HG02970 (cell line): ENCODE measurements around the gene KLHDC7A.

Experiments used
- ATAC-seq: cut with Tn5 transposase; IDR thresholded peaks from one replicate; pipeline ENCODE4 v1.9.1; 2021; ENCODE audit warnings: mild to moderate bottlenecking, moderate library complexity, moderate number of reproducible peaks; ENCODE audit not compliant: unreplicated experiment, low FRiP score

The KLHDC7A gene

DNA sequence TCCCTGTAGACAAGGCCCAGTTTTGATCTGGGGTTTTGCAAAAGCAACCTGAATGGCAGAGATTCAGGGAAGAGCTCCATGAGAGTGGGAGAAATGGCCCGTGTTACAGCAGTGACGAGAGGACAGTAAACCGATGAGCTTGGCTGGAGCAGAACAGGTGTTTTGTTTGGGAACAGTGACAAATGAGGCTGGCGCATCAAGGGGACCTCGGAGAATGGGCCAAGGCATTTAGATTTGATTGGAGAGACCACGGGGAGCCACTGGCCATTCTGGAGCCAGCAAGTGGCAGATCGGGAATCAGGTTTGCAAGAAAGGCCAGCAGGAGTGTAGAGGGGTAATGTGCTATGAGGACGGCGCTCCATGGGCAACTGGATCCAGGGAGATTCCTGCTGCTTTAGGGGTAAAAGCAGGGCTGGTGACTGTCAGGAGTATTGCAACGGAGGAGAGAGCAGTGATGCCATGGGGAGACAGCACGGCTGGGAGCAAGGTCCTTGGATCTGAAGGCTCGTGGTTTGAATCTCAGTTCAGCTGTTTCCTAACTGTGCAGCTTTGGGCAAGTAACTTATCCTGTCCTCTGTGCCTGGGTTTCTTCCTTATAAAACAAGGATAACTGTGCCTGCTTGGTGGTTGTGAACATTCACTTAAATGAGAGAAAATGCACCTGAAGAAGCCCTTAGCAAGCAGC lies 9.9 kb upstream of the KLHDC7A start:
- no peak for ATAC-seq

DNA sequence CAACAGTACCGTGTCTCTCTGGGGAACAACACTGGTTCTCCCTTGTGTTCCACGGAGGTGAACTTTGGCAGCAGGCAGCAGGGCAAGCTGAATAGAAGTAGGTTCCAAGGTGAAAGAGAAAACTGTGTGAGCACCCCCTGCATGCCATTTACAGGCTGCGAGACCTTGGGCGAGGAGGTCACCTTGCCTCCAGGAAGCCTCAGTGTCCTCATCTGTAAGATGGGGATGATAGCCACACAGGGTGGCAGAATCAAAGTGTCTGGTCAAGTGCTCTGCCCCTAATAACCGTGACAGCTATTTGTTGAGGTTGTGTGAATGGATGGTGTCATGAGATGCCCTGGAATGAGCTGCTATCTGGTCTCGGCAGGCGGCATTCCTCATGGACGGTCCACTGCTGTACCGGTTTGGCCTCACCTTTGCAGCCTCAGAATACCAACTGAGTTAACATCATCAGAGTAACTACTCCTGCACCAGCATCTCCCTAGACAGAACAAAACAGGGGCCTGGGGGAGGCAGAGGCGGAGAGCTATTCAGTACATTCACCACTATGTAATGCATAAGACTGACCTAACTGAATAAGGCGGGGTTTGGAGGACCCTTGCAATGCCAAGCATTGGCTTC lies 7.4 kb upstream of the KLHDC7A start:
- ATAC-seq = no peak

- ATAC-seq = no peak
Observed at GRCh38 chr1:18474559-18475175, 6.1 kb upstream of the KLHDC7A start.

DNA sequence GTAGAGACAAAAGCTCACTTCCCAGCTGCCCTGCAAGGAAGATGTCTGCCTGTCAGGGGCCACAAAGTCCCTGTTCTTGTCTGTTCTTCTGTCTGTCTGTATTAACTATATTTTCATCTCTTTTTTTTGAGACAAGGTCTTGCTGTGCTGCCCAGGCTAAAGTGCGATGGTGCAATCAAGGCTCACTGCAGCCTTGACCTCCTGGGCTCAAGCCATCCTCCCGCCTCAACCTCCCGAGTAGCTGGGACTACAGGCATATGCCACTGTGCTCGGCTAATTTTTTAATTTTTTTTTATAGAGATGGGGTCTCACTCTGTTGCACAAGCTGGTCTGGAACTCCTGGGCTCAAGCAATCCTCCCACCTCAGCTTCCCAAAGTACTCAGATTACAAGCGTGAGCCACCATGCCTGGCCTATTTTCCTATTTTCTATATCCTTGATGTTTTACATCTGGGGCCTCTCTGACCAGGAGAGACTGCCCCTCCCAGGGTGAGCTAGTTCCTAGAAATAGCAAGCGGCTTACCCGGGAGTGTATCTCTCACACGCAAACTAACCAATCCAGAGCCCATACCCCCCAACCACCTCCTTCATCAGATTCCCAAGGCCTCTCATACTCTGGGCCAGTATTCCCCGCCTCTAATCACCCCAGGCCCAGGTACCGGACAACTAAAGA lies 5.4 kb upstream of the KLHDC7A start:
- no peak for ATAC-seq

- ATAC-seq = no peak
Observed at GRCh38 chr1:18479454-18479853, 1.3 kb upstream of the KLHDC7A start.

GRCh38 chr1:18481190-18481920 lies 625 bp downstream of the KLHDC7A start:
- no peak for ATAC-seq

DNA sequence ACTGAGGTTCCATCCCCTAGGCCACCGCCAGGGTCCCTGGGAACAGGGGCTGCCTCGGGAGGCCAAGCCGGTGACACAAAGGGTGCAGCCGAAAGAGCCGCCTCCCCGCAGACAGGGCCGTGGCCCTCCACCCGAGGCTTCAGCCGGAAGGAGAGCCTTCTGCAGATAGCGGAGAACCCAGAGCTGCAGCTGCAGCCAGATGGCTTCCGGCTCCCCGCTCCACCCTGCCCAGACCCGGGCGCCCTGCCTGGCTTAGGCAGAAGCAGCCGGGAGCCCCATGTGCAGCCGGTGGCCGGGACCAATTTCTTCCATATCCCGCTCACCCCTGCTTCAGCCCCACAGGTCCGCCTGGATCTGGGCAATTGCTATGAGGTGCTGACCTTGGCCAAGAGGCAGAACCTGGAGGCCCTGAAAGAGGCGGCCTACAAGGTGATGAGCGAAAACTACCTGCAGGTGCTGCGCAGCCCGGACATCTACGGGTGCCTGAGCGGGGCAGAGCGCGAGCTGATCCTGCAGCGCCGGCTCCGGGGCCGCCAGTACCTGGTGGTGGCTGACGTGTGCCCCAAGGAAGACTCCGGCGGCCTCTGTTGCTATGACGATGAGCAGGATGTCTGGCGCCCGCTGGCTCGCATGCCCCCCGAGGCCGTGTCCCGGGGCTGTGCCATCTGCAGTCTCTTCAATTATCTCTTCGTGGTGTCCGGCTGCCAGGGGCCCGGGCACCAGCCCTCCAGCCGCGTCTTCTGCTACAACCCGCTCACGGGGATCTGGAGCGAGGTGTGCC lies 1.4 kb downstream of the KLHDC7A start:
- no peak for ATAC-seq

DNA sequence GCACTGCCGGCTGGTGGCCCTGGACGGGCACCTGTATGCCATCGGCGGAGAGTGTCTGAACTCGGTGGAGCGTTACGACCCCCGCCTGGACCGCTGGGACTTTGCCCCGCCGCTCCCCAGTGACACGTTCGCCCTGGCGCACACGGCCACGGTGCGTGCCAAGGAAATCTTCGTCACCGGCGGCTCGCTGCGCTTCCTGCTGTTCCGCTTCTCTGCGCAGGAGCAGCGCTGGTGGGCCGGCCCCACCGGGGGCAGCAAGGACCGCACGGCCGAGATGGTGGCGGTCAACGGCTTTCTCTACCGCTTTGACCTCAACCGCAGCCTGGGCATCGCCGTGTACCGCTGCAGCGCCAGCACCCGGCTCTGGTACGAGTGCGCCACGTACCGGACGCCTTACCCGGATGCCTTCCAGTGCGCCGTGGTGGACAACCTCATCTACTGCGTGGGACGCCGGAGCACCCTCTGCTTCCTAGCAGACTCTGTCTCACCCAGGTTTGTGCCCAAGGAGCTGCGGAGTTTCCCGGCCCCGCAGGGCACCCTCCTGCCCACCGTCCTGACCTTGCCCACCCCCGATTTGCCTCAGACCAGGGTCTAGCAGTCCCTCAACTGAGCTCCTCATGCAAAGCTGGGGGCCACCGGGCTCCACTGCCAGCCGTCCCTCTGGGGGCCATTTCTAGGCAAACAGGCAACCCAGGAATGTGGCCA lies 2.1 kb downstream of the KLHDC7A start:
- ATAC-seq = no peak

GRCh38 chr1:18484276-18484675 lies 3.5 kb downstream of the KLHDC7A start:
- ATAC-seq = no peak

GRCh38 chr1:18484721-18485120 lies 4.0 kb downstream of the KLHDC7A start:
- ATAC-seq = no peak

- ATAC-seq = no peak
Observed at GRCh38 chr1:18485227-18485626, 4.5 kb downstream of the KLHDC7A start.

GRCh38 chr1:18486195-18486594 lies 5.5 kb downstream of the KLHDC7A start:
- ATAC-seq = no peak

- no peak for ATAC-seq
Observed at GRCh38 chr1:18489417-18490143, 8.8 kb downstream of the KLHDC7A start.

DNA sequence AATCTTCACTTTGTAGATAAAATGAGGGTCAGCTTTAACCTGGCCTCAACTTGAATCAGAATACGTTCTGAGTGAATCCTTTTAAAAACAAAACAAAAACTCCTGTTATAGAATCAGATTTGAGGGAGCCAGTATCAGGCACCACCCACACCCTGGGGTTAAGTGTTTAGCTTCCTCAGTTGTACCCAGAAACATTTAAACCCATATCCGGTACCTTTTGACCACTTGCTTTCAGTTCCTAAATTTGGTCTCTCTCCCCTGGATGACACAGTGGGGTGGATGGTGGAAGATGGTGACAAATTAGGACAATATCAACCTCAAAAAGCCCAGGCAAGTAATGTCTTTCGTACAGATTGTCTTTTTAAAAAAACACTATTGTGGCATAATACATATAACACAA lies 10.4 kb downstream of the KLHDC7A start:
- no peak for ATAC-seq

GRCh38 chr1:18494304-18494703 lies 13.6 kb downstream of the KLHDC7A start:
- no peak for ATAC-seq

- ATAC-seq = no peak
Observed at GRCh38 chr1:18495635-18496034, 14.9 kb downstream of the KLHDC7A start.

GRCh38 chr1:18496056-18496455 lies 15.3 kb downstream of the KLHDC7A start:
- ATAC-seq = no peak

GRCh38 chr1:18496497-18497235 lies 15.9 kb downstream of the KLHDC7A start:
- ATAC-seq = no peak
